H9 (cell line): ENCODE results near the gene NRG2. TPM values are rescaled to one million over a fixed set of nuclear protein-coding genes. Genes with fewer than 3 reads are reported as not detected.

Source experiments
- DNase-seq: peaks from one replicate; pipeline ENCODE4 v3.0.0-alpha.2; 2017
- H2AFZ ChIP-seq: one replicate; pipeline ENCODE4 v1.6.1; 2013; ENCODE audit warnings: mild to moderate bottlenecking, low read length, control low read depth, moderate library complexity
- H2AK5ac ChIP-seq: 2 replicates; pipeline ENCODE4 v1.6.1; 2013; ENCODE audit warnings: low read length, control low read depth, mixed read lengths; ENCODE audit not compliant: insufficient read length
- H2BK120ac ChIP-seq: one replicate; pipeline ENCODE4 v1.6.1; 2013; ENCODE audit warnings: low read depth, mild to moderate bottlenecking, low read length, control low read depth, inconsistent platforms; ENCODE audit not compliant: poor library complexity, severe bottlenecking
- H2BK12ac ChIP-seq: 2 replicates; pipeline ENCODE4 v1.6.1; 2013; ENCODE audit warnings: low read length, control low read depth, mixed read lengths, low read depth; ENCODE audit not compliant: insufficient read length
- H2BK15ac ChIP-seq: 2 replicates; pipeline ENCODE4 v1.6.1; 2013; ENCODE audit warnings: low read depth, low read length, control low read depth
- H2BK20ac ChIP-seq: one replicate; pipeline ENCODE4 v1.6.1; 2013; ENCODE audit warnings: low read depth, mild to moderate bottlenecking, low read length, control low read depth, inconsistent platforms; ENCODE audit not compliant: poor library complexity, severe bottlenecking
- H2BK5ac ChIP-seq: 2 replicates; pipeline ENCODE4 v1.6.1; 2013; ENCODE audit warnings: low read length, control low read depth, mixed read lengths; ENCODE audit not compliant: insufficient read length
- H3K14ac ChIP-seq: 2 replicates; pipeline ENCODE4 v1.6.1; 2013; ENCODE audit warnings: low read length, control low read depth; ENCODE audit not compliant: insufficient read depth
- H3K18ac ChIP-seq: 2 replicates; pipeline ENCODE4 v1.6.1; 2013; ENCODE audit warnings: low read depth, mild to moderate bottlenecking, mixed read lengths, low read length, control low read depth; ENCODE audit not compliant: insufficient read length
- H3K23ac ChIP-seq: 2 replicates; pipeline ENCODE4 v1.6.1; 2013; ENCODE audit warnings: low read length, control low read depth, mixed read lengths, low read depth; ENCODE audit not compliant: insufficient read length
- H3K23me2 ChIP-seq: 2 replicates; pipeline ENCODE4 v1.6.1; 2013; ENCODE audit warnings: low read depth, mild to moderate bottlenecking, mixed read lengths, low read length, control low read depth; ENCODE audit not compliant: insufficient read length, poor library complexity, severe bottlenecking
- H3K27ac ChIP-seq: 2 replicates; pipeline ENCODE4 v1.5.1; 2013; ENCODE audit warnings: low read length, control low read depth, mixed read lengths, low read depth; ENCODE audit not compliant: insufficient read length
- H3K27me3 ChIP-seq: 2 replicates; pipeline ENCODE4 v1.6.1; 2013; ENCODE audit warnings: low read length, control low read depth, inconsistent platforms; ENCODE audit not compliant: insufficient read depth
- H3K4ac ChIP-seq: 2 replicates; pipeline ENCODE4 v1.6.1; 2013; ENCODE audit warnings: low read depth, mild to moderate bottlenecking, control low read depth, inconsistent platforms, low read length, moderate library complexity
- H3K4me1 ChIP-seq: 2 replicates; pipeline ENCODE4 v1.6.1; 2013; ENCODE audit warnings: low read length, control low read depth, inconsistent platforms; ENCODE audit not compliant: insufficient read depth
- H3K4me2 ChIP-seq: 2 replicates; pipeline ENCODE4 v1.6.1; 2013; ENCODE audit warnings: low read length, control low read depth, mixed read lengths; ENCODE audit not compliant: insufficient read length, insufficient read depth
- H3K56ac ChIP-seq: 2 replicates; pipeline ENCODE4 v1.6.1; 2013; ENCODE audit warnings: low read depth, mild to moderate bottlenecking, mixed read lengths, low read length, control low read depth; ENCODE audit not compliant: insufficient read length
- H3K79me1 ChIP-seq: 2 replicates; pipeline ENCODE4 v1.6.1; 2013; ENCODE audit warnings: low read depth, mild to moderate bottlenecking, moderate library complexity, low read length, control low read depth, inconsistent platforms; ENCODE audit not compliant: insufficient read depth, poor library complexity, severe bottlenecking
- H3K79me2 ChIP-seq: 2 replicates; pipeline ENCODE4 v1.6.1; 2013; ENCODE audit warnings: low read length, control low read depth, inconsistent platforms; ENCODE audit not compliant: insufficient read depth
- H3K9ac ChIP-seq: 2 replicates; pipeline ENCODE4 v1.6.1; 2013; ENCODE audit warnings: low read length, control low read depth, mixed read lengths; ENCODE audit not compliant: insufficient read length; ENCODE audit errors: extremely low read depth
- H3K9me3 ChIP-seq: one replicate; pipeline ENCODE4 v1.6.1; 2013; ENCODE audit warnings: low read depth, low read length, inconsistent platforms; ENCODE audit not compliant: control insufficient read depth
- H3T11ph ChIP-seq: one replicate; pipeline ENCODE4 v1.6.1; 2013; ENCODE audit warnings: mild to moderate bottlenecking, low read length, control low read depth, inconsistent platforms
- H4K20me1 ChIP-seq: one replicate; pipeline ENCODE4 v1.6.1; 2013; ENCODE audit not compliant: control insufficient read depth, insufficient read length, insufficient read depth
- H4K5ac ChIP-seq: 2 replicates; pipeline ENCODE4 v1.6.1; 2013; ENCODE audit warnings: low read depth, mild to moderate bottlenecking, mixed read lengths, low read length, control low read depth; ENCODE audit not compliant: insufficient read length
- H4K8ac ChIP-seq: replicated peaks from 2 replicates; pipeline ENCODE4 v1.6.1; 2013; ENCODE audit warnings: low read length, control low read depth, mixed read lengths, low read depth; ENCODE audit not compliant: insufficient read length
- H4K91ac ChIP-seq: 2 replicates; pipeline ENCODE4 v1.6.1; 2013; ENCODE audit warnings: low read depth, mild to moderate bottlenecking, moderate library complexity, mixed read lengths, low read length, control low read depth; ENCODE audit not compliant: insufficient read length
- H3K27ac Mint-ChIP-seq, 3 experiments: 2 replicates in 2 of 3; 3 replicates in 1 of 3; pipeline ENCODE4 v1.8.0; 2020 to 2021; ENCODE audit warnings: mixed read lengths in 3 of 3, mild to moderate bottlenecking in 1 of 3, moderate library complexity in 1 of 3
- H3K27me3 Mint-ChIP-seq: 2 replicates; pipeline ENCODE4 v1.8.0; 2021; ENCODE audit warnings: low read depth, mild to moderate bottlenecking, moderate library complexity, mixed read lengths
- H3K36me3 Mint-ChIP-seq, 3 experiments: 2 replicates in 2 of 3; 3 replicates in 1 of 3; pipeline ENCODE4 v1.8.0; 2020 to 2021; ENCODE audit warnings: low read depth in 3 of 3, mixed read lengths in 3 of 3; ENCODE audit not compliant: insufficient read depth in 1 of 3
- H3K4me1 Mint-ChIP-seq, 2 experiments: 2 replicates each; pipeline ENCODE4 v1.8.0; 2020; ENCODE audit warnings: mixed read lengths in 2 of 2
- H3K4me3 Mint-ChIP-seq, 2 experiments: 2 replicates in 1 of 2; 3 replicates in 1 of 2; pipeline ENCODE4 v1.8.0; 2020 to 2021; ENCODE audit warnings: mild to moderate bottlenecking in 2 of 2, mixed read lengths in 2 of 2, moderate library complexity in 1 of 2
- H3K9me3 Mint-ChIP-seq, 2 experiments: 2 replicates in 1 of 2; 3 replicates in 1 of 2; pipeline ENCODE4 v1.8.0; 2020; ENCODE audit warnings: mild to moderate bottlenecking in 2 of 2, mixed read lengths in 2 of 2, moderate library complexity in 1 of 2
- WGBS: extraction: QIAGEN DNeasy Blood & Tissue Kit; methylation state at CpG from one replicate; pipeline ENCODE4 v1.1.7; 2013; ENCODE audit warnings: missing lambda C conversion rate, low lambda C conversion rate, mixed read lengths; ENCODE audit not compliant: insufficient read length; ENCODE audit errors: extremely low coverage; 5-methylcytosine and 5-hydroxymethylcytosine counted together
- total RNA-seq: library from RNA; stranded (reverse); gene quantifications from 2 replicates; pipeline ENCODE4 v1.2.1, GENCODE V29; 2021
- TF ChIP-seq, protein P1 (sequence below): fragments of 200-600 bp; sonication (generic); conservative IDR thresholded peaks from 3 replicates; pipeline ENCODE4 v1.8.0; 2021; ENCODE audit warnings: antibody characterized with exemption, mild to moderate bottlenecking

NRG2 gene
- total RNA-seq, 1 experiment from 2014 or later: not detected

DNA sequence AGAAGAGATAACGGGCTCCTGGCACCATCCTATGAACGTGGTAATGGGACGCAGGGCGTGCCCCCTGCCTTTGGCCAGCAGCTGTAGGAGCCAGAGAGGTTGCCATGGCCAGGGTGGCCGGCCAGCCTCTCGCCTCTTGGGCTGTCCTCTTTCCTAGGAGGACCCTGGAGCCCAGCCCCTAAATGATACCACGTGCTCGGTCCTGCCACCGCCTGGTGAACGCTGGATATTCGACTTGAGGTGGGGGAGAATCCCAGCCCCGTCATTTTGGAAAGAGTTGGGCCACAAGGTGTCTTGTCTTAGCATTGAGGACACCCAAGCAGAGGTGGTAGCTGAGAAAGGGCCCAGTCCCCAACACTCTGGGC is 391 bp upstream of the NRG2 start:
- Histone ChIP-seq H2BK12ac (no peak overlapping the region), H3K4ac (no peak overlapping the region), H2BK20ac (no peak overlapping the region), H2BK15ac (no peak overlapping the region), H3K9ac (no peak overlapping the region), H2AK5ac (no peak overlapping the region), H2AFZ (no peak overlapping the region), H3K23ac (no peak overlapping the region), H3K23me2 (peaks cover 13% of the 10 kb centered on the region), H4K91ac (no peak overlapping the region), H3K27me3 (peaks cover 29% of the 10 kb centered on the region; the same call in 1 of the 2 replicates), H4K5ac (no peak overlapping the region), H3K79me1 (no peaks in the 10 kb centered on the region), H3K4me2 (peak overlapping the region; percentile 42), H3K27ac (no peak overlapping the region), H2BK5ac (no peak overlapping the region), H3K56ac (no peak overlapping the region), H3K79me2 (no peaks in the 10 kb centered on the region), H3K9me3 (no peaks in the 10 kb centered on the region), H2BK120ac (no peak overlapping the region), H3K4me1 (no peaks in the 10 kb centered on the region), H3K14ac (no peak overlapping the region), H4K8ac (no peak overlapping the region), H3K18ac (no peak overlapping the region), H4K20me1 (no peaks in the 10 kb centered on the region), H3T11ph (no peak overlapping the region)
- peak; percentile 79 for DNase-seq
- WGBS: no CpG with 5 or more reads among the region's 12 CpGs
- peak overlapping the region; percentile 65 to 83 for H3K4me3 Mint-ChIP-seq
- peaks cover 14 to 20% of the 10 kb centered on the region in 2 experiments for H3K4me1 Mint-ChIP-seq
- H3K27ac Mint-ChIP-seq: no peak overlapping the region
- peaks cover 93% of the 10 kb centered on the region for H3K27me3 Mint-ChIP-seq
- H3K9me3 Mint-ChIP-seq: peaks cover 0 to 4% of the 10 kb centered on the region in 2 experiments; a peak in 2 of 5 replicates
- TF ChIP-seq, protein P1, sequence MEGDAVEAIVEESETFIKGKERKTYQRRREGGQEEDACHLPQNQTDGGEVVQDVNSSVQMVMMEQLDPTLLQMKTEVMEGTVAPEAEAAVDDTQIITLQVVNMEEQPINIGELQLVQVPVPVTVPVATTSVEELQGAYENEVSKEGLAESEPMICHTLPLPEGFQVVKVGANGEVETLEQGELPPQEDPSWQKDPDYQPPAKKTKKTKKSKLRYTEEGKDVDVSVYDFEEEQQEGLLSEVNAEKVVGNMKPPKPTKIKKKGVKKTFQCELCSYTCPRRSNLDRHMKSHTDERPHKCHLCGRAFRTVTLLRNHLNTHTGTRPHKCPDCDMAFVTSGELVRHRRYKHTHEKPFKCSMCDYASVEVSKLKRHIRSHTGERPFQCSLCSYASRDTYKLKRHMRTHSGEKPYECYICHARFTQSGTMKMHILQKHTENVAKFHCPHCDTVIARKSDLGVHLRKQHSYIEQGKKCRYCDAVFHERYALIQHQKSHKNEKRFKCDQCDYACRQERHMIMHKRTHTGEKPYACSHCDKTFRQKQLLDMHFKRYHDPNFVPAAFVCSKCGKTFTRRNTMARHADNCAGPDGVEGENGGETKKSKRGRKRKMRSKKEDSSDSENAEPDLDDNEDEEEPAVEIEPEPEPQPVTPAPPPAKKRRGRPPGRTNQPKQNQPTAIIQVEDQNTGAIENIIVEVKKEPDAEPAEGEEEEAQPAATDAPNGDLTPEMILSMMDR: peak; percentile 21; the same call in 1 of the 3 replicates
- peaks cover 0 to 2% (median 0%) of the 10 kb centered on the region in 3 experiments; a peak in 1 of 7 replicates for H3K36me3 Mint-ChIP-seq
